ENCODE measurements around the gene TRIB2. TPM values are rescaled to one million over a fixed set of nuclear protein-coding genes. Genes with fewer than 3 reads are reported as not detected.

Gene TRIB2
- total and polyA plus RNA-seq, 9 of the 15 experiments (the other 6 are each of a cell fraction or from before 2014, with no cell fraction given), result 9.0 to 39.0 (median 26.3) TPM

GRCh38 chr2:12688893-12689292 lies 27.8 kb upstream of the TRIB2 start:
- intact Hi-C loops (cut with micrococcal nuclease), result no loop called here
- H3K4me1 ChIP-seq (replicated peaks in 1 of 2; ENCODE audit: control insufficient read depth in 2 of 2, insufficient read depth in 2 of 2, low read length in 2 of 2), result no peaks in the 10 kb centered on the region
- no peaks in the 10 kb centered on the region for H3K36me3 ChIP-seq (ENCODE audit: control insufficient read depth, insufficient read depth, low read length)
- no peaks in the 10 kb centered on the region for H3K9me1 ChIP-seq (ENCODE audit: control insufficient read depth, insufficient read depth, low read length)
- no peak overlapping the region for H3K27ac ChIP-seq (ENCODE audit: extremely low read depth, low read depth, low read length)
- peaks cover 3 to 9% of the 10 kb centered on the region in 2 experiments; a peak in 1 of 5 replicates for H3K27me3 ChIP-seq (ENCODE audit: control insufficient read depth in 2 of 2, insufficient read depth in 2 of 2, low read length in 2 of 2)
- H3K4me2 ChIP-seq (ENCODE audit: insufficient read depth, low read length), result no peak overlapping the region
- FAIRE-seq, result no peak
- H3K9ac ChIP-seq (ENCODE audit: insufficient read depth in 1 of 2, low read depth in 2 of 2, low read length in 2 of 2), result no peak overlapping the region
- H2AFZ ChIP-seq (ENCODE audit: low read depth, low read length), result no peak overlapping the region
- DNase-seq (ENCODE audit: extremely low read depth in 1 of 4, low spot score in 3 of 4), result no peak
- H3K79me2 ChIP-seq (ENCODE audit: control insufficient read depth, insufficient read depth, low read length), result no peaks in the 10 kb centered on the region
- H3K4me3 ChIP-seq, result no peak overlapping the region
- no peaks in the 10 kb centered on the region for H4K20me1 ChIP-seq (replicated peaks; ENCODE audit: control insufficient read depth, insufficient read depth, low read length)
- in situ Hi-C loops (cut with MboI), result no loop called here
- ChIA-PET CTCF (ENCODE audit: low intra/inter-chr PET ratio) (no interaction called here), POLR2A (no interaction called here)
- H3K9me3 ChIP-seq (replicated peaks; ENCODE audit: control insufficient read depth, insufficient read depth, low read depth, low read length), result no peaks in the 10 kb centered on the region
- 2% methylated on average over 3 of the region's 3 CpGs for WGBS (ENCODE audit: insufficient coverage, low coverage, missing lambda C conversion rate)
- TF ChIP-seq E2F5 (CRISPR knock-in tag; IDR thresholded peaks at IDR 0.05) (no peak), ZKSCAN8 (CRISPR knock-in tag; IDR thresholded peaks at IDR 0.05) (no peak), HDGF (IDR thresholded peaks at IDR 0.05) (no peak), ATF4 (CRISPR knock-in tag; IDR thresholded peaks at IDR 0.05) (no peak), PREB (CRISPR knock-in tag; IDR thresholded peaks at IDR 0.05) (no peak), RAD51 (IDR thresholded peaks at IDR 0.05; ENCODE audit: borderline replicate concordance, low read depth) (no peak), ZNF134 (CRISPR knock-in tag; conservative IDR thresholded peaks at IDR 0.05) (no peak), MEF2A (IDR thresholded peaks at IDR 0.05; ENCODE audit: control insufficient read depth, low read depth, low read length) (no peak), TAF7 (tag; IDR thresholded peaks at IDR 0.05) (no peak), WHSC1 (IDR thresholded peaks at IDR 0.05; ENCODE audit: low read length) (no peak), ZC3H8 (IDR thresholded peaks at IDR 0.05) (no peak), ZNF217 (CRISPR knock-in tag; IDR thresholded peaks at IDR 0.05) (no peak), ID3 (CRISPR knock-in tag; IDR thresholded peaks at IDR 0.05) (no peak), ID3 (tag; IDR thresholded peaks at IDR 0.05) (no peak), E4F1 (CRISPR knock-in tag; IDR thresholded peaks at IDR 0.05; ENCODE audit: borderline replicate concordance) (no peak), CREB5 (CRISPR knock-in tag; IDR thresholded peaks at IDR 0.05) (no peak)
- ATAC-seq, result no peak
- BruUV-seq (replicated peaks), result no TSS peak
